Measurements from ENCODE around the gene SETD2. TPM values are rescaled to one million over a fixed set of nuclear protein-coding genes. Genes with fewer than 3 reads are reported as not detected.

SETD2 gene
- total and polyA plus RNA-seq, 9 of the 15 experiments (the other 6 are each of a cell fraction or from before 2014, with no cell fraction given) = 8.2 to 44.0 (median 33.6) TPM

GRCh38 chr3:47120138-47120537 lies 43.8 kb downstream of the SETD2 start:
- ATAC-seq (no peak), DNase-seq (ENCODE audit: extremely low read depth in 1 of 4, low spot score in 3 of 4) (no peak), FAIRE-seq (no peak)
- no peak overlapping the region for H2AFZ ChIP-seq (ENCODE audit: low read depth, low read length)
- H3K36me3 ChIP-seq (ENCODE audit: control insufficient read depth, insufficient read depth, low read length) = peaks cover 85% of the 10 kb centered on the region
- no peaks in the 10 kb centered on the region for H3K9me1 ChIP-seq (ENCODE audit: control insufficient read depth, insufficient read depth, low read length)
- ChIA-PET CTCF (ENCODE audit: low intra/inter-chr PET ratio) (no interaction called here), POLR2A (interaction anchor here (0.7 to 1.3 kb wide), 3 partner anchors 10 to 13 kb away, joined by 3 to 6 read pairs (median 4); no protein-coding TSS in a partner anchor)
- peaks cover 26% of the 10 kb centered on the region for H3K9me3 ChIP-seq (replicated peaks; ENCODE audit: control insufficient read depth, insufficient read depth, low read depth, low read length)
- no peak overlapping the region for H3K9ac ChIP-seq (ENCODE audit: insufficient read depth in 1 of 2, low read depth in 2 of 2, low read length in 2 of 2)
- no TSS peak for BruUV-seq (replicated peaks)
- no peak overlapping the region for H3K4me2 ChIP-seq (ENCODE audit: insufficient read depth, low read length)
- H3K27ac ChIP-seq (ENCODE audit: extremely low read depth, low read depth, low read length) = no peak overlapping the region
- WGBS (ENCODE audit: insufficient coverage, low coverage, missing lambda C conversion rate) = 94% methylated on average over 1 of the region's 1 CpG
- peaks cover 21% of the 10 kb centered on the region for H3K79me2 ChIP-seq (ENCODE audit: control insufficient read depth, insufficient read depth, low read length)
- in situ Hi-C loops (cut with MboI) (no loop called here), intact Hi-C loops (cut with micrococcal nuclease) (no loop called here)
- H3K27me3 ChIP-seq (ENCODE audit: control insufficient read depth in 2 of 2, insufficient read depth in 2 of 2, low read length in 2 of 2) = no peaks in the 10 kb centered on the region
- H3K4me3 ChIP-seq = no peak overlapping the region
- H3K4me1 ChIP-seq (replicated peaks in 1 of 2; ENCODE audit: control insufficient read depth in 2 of 2, insufficient read depth in 2 of 2, low read length in 2 of 2) = peaks cover 4 to 7% of the 10 kb centered on the region in 2 experiments; a peak in 3 of 5 replicates
- no peaks in the 10 kb centered on the region for H4K20me1 ChIP-seq (replicated peaks; ENCODE audit: control insufficient read depth, insufficient read depth, low read length)
- TF ChIP-seq PHF8 (IDR thresholded peaks at IDR 0.05; ENCODE audit: borderline replicate concordance, low read length) (no peak), NEUROD1 (IDR thresholded peaks at IDR 0.05; ENCODE audit: borderline replicate concordance, low read depth, low read length, partially characterized antibody) (no peak), ZNF766 (CRISPR knock-in tag; conservative IDR thresholded peaks at IDR 0.05) (no peak), ZBTB12 (CRISPR knock-in tag; IDR thresholded peaks at IDR 0.05) (no peak), POLR2A (conservative IDR thresholded peaks at IDR 0.05) (no peak), BRF1 (IDR thresholded peaks at IDR 0.05; ENCODE audit: borderline replicate concordance, extremely low read depth, insufficient read length) (no peak), MECOM (CRISPR knock-in tag; IDR thresholded peaks at IDR 0.05) (no peak), JUNB (CRISPR knock-in tag; conservative IDR thresholded peaks at IDR 0.05) (no peak)
- TF ChIP-seq, protein P1, sequence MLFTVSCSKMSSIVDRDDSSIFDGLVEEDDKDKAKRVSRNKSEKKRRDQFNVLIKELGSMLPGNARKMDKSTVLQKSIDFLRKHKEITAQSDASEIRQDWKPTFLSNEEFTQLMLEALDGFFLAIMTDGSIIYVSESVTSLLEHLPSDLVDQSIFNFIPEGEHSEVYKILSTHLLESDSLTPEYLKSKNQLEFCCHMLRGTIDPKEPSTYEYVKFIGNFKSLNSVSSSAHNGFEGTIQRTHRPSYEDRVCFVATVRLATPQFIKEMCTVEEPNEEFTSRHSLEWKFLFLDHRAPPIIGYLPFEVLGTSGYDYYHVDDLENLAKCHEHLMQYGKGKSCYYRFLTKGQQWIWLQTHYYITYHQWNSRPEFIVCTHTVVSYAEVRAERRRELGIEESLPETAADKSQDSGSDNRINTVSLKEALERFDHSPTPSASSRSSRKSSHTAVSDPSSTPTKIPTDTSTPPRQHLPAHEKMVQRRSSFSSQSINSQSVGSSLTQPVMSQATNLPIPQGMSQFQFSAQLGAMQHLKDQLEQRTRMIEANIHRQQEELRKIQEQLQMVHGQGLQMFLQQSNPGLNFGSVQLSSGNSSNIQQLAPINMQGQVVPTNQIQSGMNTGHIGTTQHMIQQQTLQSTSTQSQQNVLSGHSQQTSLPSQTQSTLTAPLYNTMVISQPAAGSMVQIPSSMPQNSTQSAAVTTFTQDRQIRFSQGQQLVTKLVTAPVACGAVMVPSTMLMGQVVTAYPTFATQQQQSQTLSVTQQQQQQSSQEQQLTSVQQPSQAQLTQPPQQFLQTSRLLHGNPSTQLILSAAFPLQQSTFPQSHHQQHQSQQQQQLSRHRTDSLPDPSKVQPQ (CRISPR knock-in tag; IDR thresholded peaks at IDR 0.05; ENCODE audit: borderline replicate concordance) = no peak
